PC-3 (cell line): Measurements from ENCODE around the gene PDC. TPM values are rescaled to one million over a fixed set of nuclear protein-coding genes. Genes with fewer than 3 reads are reported as not detected.

ENCODE experiments used
- ATAC-seq: fragments of 200-7000 bp; cut with Tn5 transposase; 2 replicates; pipeline ENCODE4 v1.9.1; 2020; ENCODE audit warnings: mild to moderate bottlenecking, moderate library complexity
- BruUV-seq: library from RNA; stranded (reverse); fragments of 400-500 nt; replicated peaks from 2 replicates; lab custom pipeline; 2021; lab: Mats Ljungman, UMichigan
- CTCF ChIA-PET: fragments of 300-600 bp; sonication (Branson Sonifier 250); formaldehyde crosslinking; loops from one replicate; lab custom pipeline; 2022; ENCODE audit warnings: antibody characterized with exemption; lab: Charles Lee
- POLR2A ChIA-PET: fragments of 300-600 bp; sonication (Branson Sonifier 250); formaldehyde crosslinking; loops from one replicate; lab custom pipeline; 2022; ENCODE audit warnings: antibody characterized with exemption; ENCODE audit not compliant: unreplicated experiment; lab: Charles Lee
- DNase-seq: peaks from one replicate; pipeline ENCODE4 v3.0.0-alpha.2; 2015
- H2AFZ ChIP-seq: fragments of 300-600 bp; sonication (generic); 2 replicates; pipeline ENCODE4 v1.6.0; 2016; ENCODE audit warnings: antibody characterized with exemption, low read length
- H3F3A ChIP-seq: fragments of 300-600 bp; sonication (generic); one replicate; pipeline ENCODE4 v1.6.0; 2017; ENCODE audit warnings: antibody characterized with exemption, low read length, control low read depth, mild to moderate bottlenecking; ENCODE audit not compliant: unreplicated experiment
- H3K27ac ChIP-seq: fragments of 300-600 bp; sonication (generic); 2 replicates; pipeline ENCODE4 v1.5.1; 2016; ENCODE audit warnings: mild to moderate bottlenecking, low read length
- H3K27me3 ChIP-seq: fragments of 300-600 bp; sonication (generic); 2 replicates; pipeline ENCODE4 v1.6.1; 2016; ENCODE audit warnings: low read length, mixed read lengths
- H3K36me3 ChIP-seq: fragments of 300-600 bp; sonication (generic); 2 replicates; pipeline ENCODE4 v1.6.1; 2016; ENCODE audit warnings: low read depth, mixed run types, low read length, mixed read lengths
- H3K4me1 ChIP-seq: fragments of 300-600 bp; sonication (generic); 2 replicates; pipeline ENCODE4 v1.5.1; 2016; ENCODE audit warnings: low read length; ENCODE audit not compliant: insufficient read depth
- H3K4me2 ChIP-seq: fragments of 300-600 bp; sonication (generic); 2 replicates; pipeline ENCODE4 v1.6.0; 2016; ENCODE audit warnings: low read length
- H3K4me3 ChIP-seq: fragments of 300-600 bp; sonication (generic); 2 replicates; pipeline ENCODE4 v1.5.1; 2016; ENCODE audit warnings: mild to moderate bottlenecking, low read length, mixed read lengths
- H3K79me2 ChIP-seq: fragments of 300-600 bp; sonication (generic); 2 replicates; pipeline ENCODE4 v1.6.1; 2017; ENCODE audit warnings: low read length, mixed read lengths
- H3K9ac ChIP-seq: fragments of 300-600 bp; sonication (generic); 2 replicates; pipeline ENCODE4 v1.6.0; 2016; ENCODE audit warnings: mild to moderate bottlenecking, low read length
- H3K9me2 ChIP-seq: fragments of 300-600 bp; sonication (generic); replicated peaks from 2 replicates; pipeline ENCODE4 v1.6.1; 2016; ENCODE audit warnings: mixed run types, low read length, mixed read lengths
- H3K9me3 ChIP-seq: fragments of 300-600 bp; sonication (generic); 2 replicates; pipeline ENCODE4 v1.6.1; 2016; ENCODE audit warnings: low read length, mixed read lengths
- H4K20me1 ChIP-seq: fragments of 300-600 bp; sonication (generic); 2 replicates; pipeline ENCODE4 v1.6.1; 2016; ENCODE audit warnings: low read length, mixed read lengths
- EZH2 ChIP-seq: fragments of 300-600 bp; sonication (generic); IDR thresholded peaks from one replicate; pipeline ENCODE4 v1.6.1; 2017; ENCODE audit warnings: antibody characterized with exemption, mild to moderate bottlenecking, low read length; ENCODE audit not compliant: unreplicated experiment
- EZH2phosphoT487 ChIP-seq: fragments of 300-600 bp; sonication (generic); IDR thresholded peaks from 2 replicates; pipeline ENCODE4 v1.6.1; 2018; ENCODE audit warnings: mild to moderate bottlenecking, antibody characterized with exemption, low read length, borderline replicate concordance
- intact Hi-C: fragments of 100-400 bp; cut with micrococcal nuclease; formaldehyde crosslinking; loops from 2 replicates; pipeline ENCODE4 v1.9.0; 2023
- total RNA-seq: library from RNA; depleted of rRNA; stranded (reverse); fragments of >200 nt; gene quantifications from 2 replicates; pipeline ENCODE4 v1.2.3, GENCODE V29; 2014
- TF ChIP-seq, protein P1 (sequence below): fragments of 300-600 bp; sonication (generic); conservative IDR thresholded peaks from 2 replicates; pipeline ENCODE4 v1.5.1; 2017; ENCODE audit warnings: antibody characterized with exemption, low read depth, mild to moderate bottlenecking, low read length

PDC gene
- total RNA-seq, 1 experiment from 2014 or later, result not detected

DNA sequence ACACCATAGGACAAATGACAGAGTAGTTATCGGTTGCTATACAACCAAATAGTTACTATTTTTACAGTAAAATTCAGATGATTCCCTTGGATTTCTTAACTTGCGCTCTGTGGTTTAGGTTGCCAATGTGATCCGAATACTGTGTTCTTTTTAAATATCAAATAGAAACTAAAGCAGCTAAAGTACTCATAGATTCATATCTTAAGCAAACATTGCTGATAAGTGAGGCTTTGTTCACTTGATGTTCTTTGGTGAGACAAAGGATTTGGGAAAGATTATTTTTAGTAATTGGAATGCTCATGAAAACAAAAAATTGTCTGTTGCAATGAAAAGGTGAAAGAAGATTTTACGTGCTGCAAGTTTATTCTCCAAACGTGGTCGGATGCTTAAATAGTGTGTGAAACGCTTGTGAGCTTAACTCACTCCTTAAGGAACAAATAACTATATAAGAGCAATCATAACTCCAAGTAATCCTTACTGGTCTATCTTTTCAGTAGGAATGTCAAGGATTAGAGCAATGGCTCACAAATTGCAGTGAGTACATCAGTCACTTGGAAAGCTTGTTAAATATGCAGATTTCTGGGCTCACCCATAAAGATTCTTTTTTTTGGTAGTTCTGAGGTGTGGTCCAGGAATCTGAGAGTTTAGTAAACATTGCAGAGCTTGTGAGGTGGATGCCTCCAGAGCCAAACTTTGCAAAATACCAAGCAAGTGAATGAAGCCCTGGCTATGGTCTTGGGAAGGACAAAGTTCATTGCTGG is 31.8 kb upstream of the PDC start:
- DNase-seq, result peak; percentile 74

DNA sequence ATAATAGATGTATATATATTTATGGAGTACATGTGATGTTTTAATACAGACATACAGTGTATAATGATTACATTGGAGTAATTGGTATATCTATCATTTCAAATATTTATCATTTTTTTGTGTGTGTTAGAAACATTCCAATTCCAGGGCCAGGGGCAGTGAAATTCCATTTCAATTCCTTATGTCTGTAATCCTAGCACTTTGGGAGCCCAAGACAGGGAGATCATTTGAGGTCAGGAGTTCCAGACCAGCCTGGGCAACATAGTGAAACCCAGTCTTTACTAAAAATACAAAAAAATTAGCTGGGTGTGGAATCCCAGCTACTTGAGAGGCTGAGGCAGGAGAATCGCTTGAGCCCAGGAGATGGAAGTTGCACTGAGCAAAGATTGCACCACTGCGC is 30.4 kb upstream of the PDC start:
- Histone ChIP-seq H3K9me3 (no peaks in the 10 kb centered on the region), H3K36me3 (no peaks in the 10 kb centered on the region), H3K27ac (peak overlapping the region; percentile 95; the same call in 1 of the 2 replicates), H3K27me3 (no peaks in the 10 kb centered on the region), H2AFZ (no peak overlapping the region), H3K4me2 (no peak overlapping the region), H3K4me1 (peaks cover 57% of the 10 kb centered on the region), H3F3A (peaks cover 6% of the 10 kb centered on the region), H4K20me1 (no peaks in the 10 kb centered on the region), H3K4me3 (no peak overlapping the region), H3K9ac (no peak overlapping the region), H3K79me2 (no peaks in the 10 kb centered on the region), H3K9me2 (no peaks in the 10 kb centered on the region)
- BruUV-seq, result no TSS peak
- POLR2A ChIA-PET, result no interaction called here
- TF ChIP-seq EZH2phosphoT487 (no peak), EZH2 (no peak)
- TF ChIP-seq, protein P1, sequence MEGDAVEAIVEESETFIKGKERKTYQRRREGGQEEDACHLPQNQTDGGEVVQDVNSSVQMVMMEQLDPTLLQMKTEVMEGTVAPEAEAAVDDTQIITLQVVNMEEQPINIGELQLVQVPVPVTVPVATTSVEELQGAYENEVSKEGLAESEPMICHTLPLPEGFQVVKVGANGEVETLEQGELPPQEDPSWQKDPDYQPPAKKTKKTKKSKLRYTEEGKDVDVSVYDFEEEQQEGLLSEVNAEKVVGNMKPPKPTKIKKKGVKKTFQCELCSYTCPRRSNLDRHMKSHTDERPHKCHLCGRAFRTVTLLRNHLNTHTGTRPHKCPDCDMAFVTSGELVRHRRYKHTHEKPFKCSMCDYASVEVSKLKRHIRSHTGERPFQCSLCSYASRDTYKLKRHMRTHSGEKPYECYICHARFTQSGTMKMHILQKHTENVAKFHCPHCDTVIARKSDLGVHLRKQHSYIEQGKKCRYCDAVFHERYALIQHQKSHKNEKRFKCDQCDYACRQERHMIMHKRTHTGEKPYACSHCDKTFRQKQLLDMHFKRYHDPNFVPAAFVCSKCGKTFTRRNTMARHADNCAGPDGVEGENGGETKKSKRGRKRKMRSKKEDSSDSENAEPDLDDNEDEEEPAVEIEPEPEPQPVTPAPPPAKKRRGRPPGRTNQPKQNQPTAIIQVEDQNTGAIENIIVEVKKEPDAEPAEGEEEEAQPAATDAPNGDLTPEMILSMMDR, result no peak
- DNase-seq (no peak), ATAC-seq (no peak)
- intact Hi-C loops, result no loop called here
- CTCF ChIA-PET, result no interaction called here

More for the DNA sequence above, 31.8 kb upstream of the PDC start:
- Histone ChIP-seq H3K27ac (peak overlapping the region; percentile 95), H2AFZ (no peak overlapping the region), H3K36me3 (no peaks in the 10 kb centered on the region), H3K9me3 (no peaks in the 10 kb centered on the region), H3K9me2 (no peaks in the 10 kb centered on the region), H3K4me3 (peak overlapping the region; percentile 42), H3F3A (peaks cover 6% of the 10 kb centered on the region), H4K20me1 (no peaks in the 10 kb centered on the region), H3K4me1 (peaks cover 49% of the 10 kb centered on the region), H3K9ac (peak overlapping the region; percentile 71), H3K27me3 (no peaks in the 10 kb centered on the region), H3K79me2 (no peaks in the 10 kb centered on the region), H3K4me2 (peak overlapping the region; percentile 57)
- BruUV-seq, result TSS peak; percentile 92
- ChIA-PET POLR2A (no interaction called here), CTCF (interaction anchor here (0.5 to 0.7 kb wide), 2 partner anchors 11 to 185 kb away, joined by 3 to 4 read pairs; no protein-coding TSS in a partner anchor)
- intact Hi-C loops, result loop anchor here (2.0 kb wide), 1 partner anchor 86 kb away; no protein-coding TSS in a partner anchor
- no peak for TF ChIP-seq EZH2phosphoT487
- TF ChIP-seq EZH2, result no peak
- TF ChIP-seq, protein P1, result no peak
- ATAC-seq, result peak; percentile 77
